Stimulated activated naive CD4-positive, alpha-beta T cell treated with Interleukin-2 at 50 U/mL for 16 hours (primary cell): ENCODE results near the gene PSG4.
"Not testable (repeated sequence)": the region's sequence is repeated elsewhere in the genome, so short reads cannot be mapped to it uniquely, and the experiment has no call there.

Experiments used
- DNase-seq: peaks from one replicate; lab custom pipeline; 2025; lab: John Stamatoyannopoulos, UW

Gene PSG4

GRCh38 chr19:43198686-43199419 is 6.6 kb downstream of the PSG4 start:
- not testable (repeated sequence) for DNase-seq

GRCh38 chr19:43197666-43198397 is 7.6 kb downstream of the PSG4 start:
- not testable (repeated sequence) for DNase-seq

GRCh38 chr19:43194397-43194796 is 11.0 kb downstream of the PSG4 start:
- not testable (repeated sequence) for DNase-seq

- not testable (repeated sequence) for DNase-seq
These were observed 12.9 kb downstream of the PSG4 start for GRCh38 chr19:43192381-43193155.

- DNase-seq = not testable (repeated sequence)
These were observed 17.3 kb downstream of the PSG4 start for GRCh38 chr19:43188092-43188491.

- not testable (repeated sequence) for DNase-seq
These were observed 19.0 kb downstream of the PSG4 start, which contains the start of gene PSG5 for GRCh38 chr19:43186311-43186935. PSG5 (minus strand) TSS chr19:43186536; CDS start chr19:43186405, 131 bp downstream.

GRCh38 chr19:43181869-43182771 is 23.3 kb downstream of the PSG4 start:
- DNase-seq = not testable (repeated sequence)

- DNase-seq = not testable (repeated sequence)
These were observed 25.8 kb downstream of the PSG4 start for GRCh38 chr19:43179569-43180147.

- DNase-seq = not testable (repeated sequence)
These were observed 26.9 kb downstream of the PSG4 start for GRCh38 chr19:43178577-43178976.

- DNase-seq = not testable (repeated sequence)
These were observed 39.5 kb downstream of the PSG4 start for GRCh38 chr19:43165906-43166305.

- DNase-seq = not testable (repeated sequence)
These were observed 42.3 kb downstream of the PSG4 start for GRCh38 chr19:43163135-43163534.

- DNase-seq = not testable (repeated sequence)
These were observed 43.2 kb downstream of the PSG4 start for GRCh38 chr19:43162261-43162660.

- DNase-seq = no peak
These were observed 53.2 kb downstream of the PSG4 start for GRCh38 chr19:43152214-43152613.

GRCh38 chr19:43149788-43150187 is 55.6 kb downstream of the PSG4 start:
- DNase-seq = not testable (repeated sequence)

- DNase-seq = no peak
These were observed 57.2 kb downstream of the PSG4 start for GRCh38 chr19:43148233-43148632.
